Keratinocyte (primary cell): Measurements from ENCODE around the gene FHIP1A. TPM values are rescaled to one million over a fixed set of nuclear protein-coding genes. Genes with fewer than 3 reads are reported as not detected.

Experiments used
- DNase-seq: peaks from one replicate; pipeline ENCODE4 v3.0.0-alpha.2; 2011; ENCODE audit warnings: low read depth, missing footprints, low spot score
- FAIRE-seq: peaks from 2 replicates; lab custom pipeline; 2011; peaks lifted over from hg19 to GRCh38; lab: Jason Lieb, UNC
- H2AFZ ChIP-seq: 2 replicates; pipeline ENCODE4 v1.6.0; 2012; ENCODE audit warnings: low read length, control low read depth, inconsistent platforms; ENCODE audit not compliant: control insufficient read depth
- H3K27ac ChIP-seq: 2 replicates; pipeline ENCODE4 v1.5.1; 2011; ENCODE audit warnings: low read length; ENCODE audit not compliant: control insufficient read depth, insufficient read depth
- H3K27me3 ChIP-seq: 3 replicates; pipeline ENCODE4 v1.6.0; 2011; ENCODE audit warnings: low read length; ENCODE audit not compliant: control insufficient read depth, insufficient read depth; ENCODE audit errors: extremely low read depth
- H3K36me3 ChIP-seq, 2 experiments: 2 replicates in 1 of 2; 3 replicates in 1 of 2; pipeline ENCODE4 v1.5.1; 2011; ENCODE audit warnings: low read length in 2 of 2, mild to moderate bottlenecking in 1 of 2; ENCODE audit not compliant: control insufficient read depth in 2 of 2, insufficient read depth in 2 of 2; ENCODE audit errors: extremely low read depth in 1 of 2
- H3K4me1 ChIP-seq: 3 replicates; pipeline ENCODE4 v1.5.1; 2011; ENCODE audit warnings: low read length; ENCODE audit not compliant: control insufficient read depth, insufficient read depth; ENCODE audit errors: extremely low read depth
- H3K4me2 ChIP-seq: 3 replicates; pipeline ENCODE4 v1.6.0; 2011; ENCODE audit warnings: low read depth, low read length; ENCODE audit not compliant: control insufficient read depth, insufficient read depth; ENCODE audit errors: extremely low read depth
- H3K4me3 ChIP-seq, 3 experiments: fragments of 200-600 bp in 1 of 3; sonication (generic) in 1 of 3; 2 replicates in 2 of 3; 3 replicates in 1 of 3; pipeline ENCODE4 v1.5.1; 2011 to 2016; ENCODE audit warnings: low read length in 3 of 3, mild to moderate bottlenecking in 3 of 3, control low read depth in 2 of 3, inconsistent platforms in 1 of 3, low read depth in 1 of 3, mixed read lengths in 1 of 3, mixed run types in 1 of 3, moderate library complexity in 1 of 3; ENCODE audit not compliant: control insufficient read depth in 2 of 3, insufficient read depth in 2 of 3; ENCODE audit errors: extremely low read depth in 1 of 3
- H3K79me2 ChIP-seq: 2 replicates; pipeline ENCODE4 v1.6.0; 2012; ENCODE audit warnings: low read length; ENCODE audit not compliant: control insufficient read depth, insufficient read depth
- H3K9ac ChIP-seq: 3 replicates; pipeline ENCODE4 v1.6.0; 2011; ENCODE audit warnings: low read length; ENCODE audit not compliant: control insufficient read depth, insufficient read depth; ENCODE audit errors: extremely low read depth
- H3K9me1 ChIP-seq: 3 replicates; pipeline ENCODE4 v1.6.0; 2011; ENCODE audit warnings: low read length; ENCODE audit not compliant: control insufficient read depth, insufficient read depth; ENCODE audit errors: extremely low read depth
- H3K9me3 ChIP-seq: 2 replicates; pipeline ENCODE4 v1.5.1; 2012; ENCODE audit warnings: low read depth, low read length; ENCODE audit not compliant: control insufficient read depth
- H4K20me1 ChIP-seq: 3 replicates; pipeline ENCODE4 v1.6.0; 2011; ENCODE audit warnings: low read length; ENCODE audit not compliant: control insufficient read depth, insufficient read depth; ENCODE audit errors: extremely low read depth
- CTCF ChIP-seq, 3 experiments: IDR thresholded peaks in 1 of 3; conservative IDR thresholded peaks in 1 of 3; optimal IDR thresholded peaks in 1 of 3; 2 replicates in 2 of 3; 3 replicates in 1 of 3; pipeline versions ENCODE3 to v1.5.1; 2011; ENCODE audit warnings: low read length in 3 of 3, mild to moderate bottlenecking in 3 of 3, moderate library complexity in 2 of 3, control low read depth in 1 of 3, inconsistent platforms in 1 of 3; ENCODE audit not compliant: insufficient read depth in 2 of 3; ENCODE audit errors: extremely low read depth in 1 of 3
- EZH2 ChIP-seq: IDR thresholded peaks from one replicate; pipeline ENCODE4 v1.6.1; 2012; ENCODE audit warnings: inconsistent platforms, mild to moderate bottlenecking, low read length, moderate library complexity
- dilution Hi-C: fragments of 300-500 bp; cut with MboI; formaldehyde crosslinking; loops from one replicate; pipeline ENCODE4 v1.7.0; 2020; ENCODE audit warnings: low sequenced_read_pairs; ENCODE audit not compliant: extremely low pct_ligation_motif_present
- polyA plus RNA-seq, 5 experiments: library from polyadenylated mRNA; depleted of rRNA in 3 of 5; stranded (reverse) in 3 of 5; stranded (forward) in 1 of 5; unstranded in 1 of 5; fragments of >200 nt; gene quantifications; 1 replicate in 1 of 5; 2 replicates in 3 of 5; 3 replicates in 1 of 5; pipeline versions ENCODE4 v1.2.1 to v1.2.3, GENCODE V29; 2011 to 2012; ENCODE audit warnings: missing spikeins in 2 of 5, low read depth in 1 of 5, low replicate concordance in 1 of 5

The FHIP1A gene
- polyA plus RNA-seq, 1 donor (not counting 4 experiments of a cell fraction or from before 2014, with no cell fraction given) = 13.4 TPM

- peak overlapping the region; percentile 95 for H2AFZ ChIP-seq
- no peaks in the 10 kb centered on the region for H3K9me3 ChIP-seq
- peak overlapping the region; percentile 100 for H3K4me2 ChIP-seq
- peak overlapping the region; percentile 94 for H3K27ac ChIP-seq
- peaks cover 35% of the 10 kb centered on the region for H3K4me1 ChIP-seq
- peaks cover 35% of the 10 kb centered on the region for H3K79me2 ChIP-seq
- no peak for TF ChIP-seq CTCF (optimal IDR thresholded peaks at IDR 0.05 in 1 of 3, IDR thresholded peaks at IDR 0.05 in 1 of 3, conservative IDR thresholded peaks at IDR 0.05 in 1 of 3; ENCODE audit: extremely low read depth in 1 of 3, insufficient read depth in 2 of 3, low read length in 3 of 3)
- TF ChIP-seq EZH2 = no peak
- no peak for FAIRE-seq
- no peaks in the 10 kb centered on the region for H3K9me1 ChIP-seq
- dilution Hi-C loops = no loop called here
- peak overlapping the region; percentile 92 for H3K9ac ChIP-seq
- no peaks in the 10 kb centered on the region for H3K27me3 ChIP-seq
- no peak for DNase-seq
- no peaks in the 10 kb centered on the region for H4K20me1 ChIP-seq
- H3K36me3 ChIP-seq = no peaks in the 10 kb centered on the region
- H3K4me3 ChIP-seq = peak overlapping the region; percentile 56 to 88 (median 83)
These were observed 671 bp upstream of the FHIP1A start for GRCh38 chr4:151408380-151408629.

GRCh38 chr4:151409470-151410313, 716 bp downstream of the FHIP1A start:
- Histone ChIP-seq H3K79me2 (peaks cover 46% of the 10 kb centered on the region), H2AFZ (peak overlapping the region; percentile 9), H3K4me3 (peak overlapping the region; percentile 88 to 94 (median 91)), H3K27me3 (no peaks in the 10 kb centered on the region), H3K9me1 (no peaks in the 10 kb centered on the region), H3K27ac (peak overlapping the region; percentile 94), H3K4me1 (peaks cover 35% of the 10 kb centered on the region), H3K9me3 (no peaks in the 10 kb centered on the region), H3K36me3 (no peaks in the 10 kb centered on the region), H3K9ac (peak overlapping the region; percentile 94), H3K4me2 (peak overlapping the region; percentile 98), H4K20me1 (no peaks in the 10 kb centered on the region)
- FAIRE-seq (peak; percentile 82), DNase-seq (no peak)
- dilution Hi-C loops = no loop called here
- no peak for TF ChIP-seq CTCF (optimal IDR thresholded peaks at IDR 0.05 in 1 of 3, IDR thresholded peaks at IDR 0.05 in 1 of 3, conservative IDR thresholded peaks at IDR 0.05 in 1 of 3; ENCODE audit: extremely low read depth in 1 of 3, insufficient read depth in 2 of 3, low read length in 3 of 3)
- no peak for TF ChIP-seq EZH2
